ENCODE measurements around the gene GALNT15.

- TF ChIP-seq, protein P1, sequence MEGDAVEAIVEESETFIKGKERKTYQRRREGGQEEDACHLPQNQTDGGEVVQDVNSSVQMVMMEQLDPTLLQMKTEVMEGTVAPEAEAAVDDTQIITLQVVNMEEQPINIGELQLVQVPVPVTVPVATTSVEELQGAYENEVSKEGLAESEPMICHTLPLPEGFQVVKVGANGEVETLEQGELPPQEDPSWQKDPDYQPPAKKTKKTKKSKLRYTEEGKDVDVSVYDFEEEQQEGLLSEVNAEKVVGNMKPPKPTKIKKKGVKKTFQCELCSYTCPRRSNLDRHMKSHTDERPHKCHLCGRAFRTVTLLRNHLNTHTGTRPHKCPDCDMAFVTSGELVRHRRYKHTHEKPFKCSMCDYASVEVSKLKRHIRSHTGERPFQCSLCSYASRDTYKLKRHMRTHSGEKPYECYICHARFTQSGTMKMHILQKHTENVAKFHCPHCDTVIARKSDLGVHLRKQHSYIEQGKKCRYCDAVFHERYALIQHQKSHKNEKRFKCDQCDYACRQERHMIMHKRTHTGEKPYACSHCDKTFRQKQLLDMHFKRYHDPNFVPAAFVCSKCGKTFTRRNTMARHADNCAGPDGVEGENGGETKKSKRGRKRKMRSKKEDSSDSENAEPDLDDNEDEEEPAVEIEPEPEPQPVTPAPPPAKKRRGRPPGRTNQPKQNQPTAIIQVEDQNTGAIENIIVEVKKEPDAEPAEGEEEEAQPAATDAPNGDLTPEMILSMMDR (IDR thresholded peaks at IDR 0.05) = no peak
- TF ChIP-seq EP300 (IDR thresholded peaks at IDR 0.05) (no peak), POLR2AphosphoS5 (IDR thresholded peaks at IDR 0.05) (peak; percentile 20), POLR2A (IDR thresholded peaks at IDR 0.05) (no peak)
These were observed 489 bp upstream of the GALNT15 start for GRCh38 chr3:16174026-16174355.
